ENCODE measurements around the gene ZNF827.

DNA sequence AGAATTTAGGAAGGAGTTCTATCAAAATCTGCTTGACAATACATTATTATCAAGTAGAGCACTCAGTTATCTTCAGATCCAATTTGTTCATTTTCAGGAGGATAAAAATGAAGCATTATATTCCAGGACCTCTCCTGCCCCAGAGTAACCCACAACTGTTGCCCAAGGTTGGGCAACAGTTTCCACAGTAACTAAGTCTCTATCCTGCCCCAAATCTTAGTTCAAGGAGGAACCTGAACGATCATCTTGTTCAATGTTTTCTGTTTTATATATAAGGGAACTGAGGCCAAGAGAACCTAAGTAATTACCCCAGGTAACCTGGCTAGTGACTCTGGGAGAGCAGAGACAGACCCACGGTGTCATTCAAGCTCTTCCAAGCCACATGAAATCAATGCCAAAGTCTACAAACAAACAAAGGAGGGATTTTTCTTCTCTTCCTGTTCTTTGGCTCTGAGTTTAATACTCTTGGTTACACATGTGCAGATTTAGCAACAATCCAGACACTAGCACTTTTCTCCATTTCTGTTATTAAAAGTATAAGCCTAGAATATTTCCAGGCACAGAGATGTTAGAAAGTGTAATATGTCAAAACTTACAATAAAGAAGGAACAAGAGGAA is 153.1 kb downstream of the ZNF827 start:
- TF ChIP-seq CTCF (IDR thresholded peaks at IDR 0.05; ENCODE audit: low read depth, low read length, poor library complexity, severe bottlenecking) (no peak), EZH2phosphoT487 (IDR thresholded peaks at IDR 0.05; ENCODE audit: borderline replicate concordance, low read length) (no peak)
